ENCODE results near the gene STAG1. TPM values are rescaled to one million over a fixed set of nuclear protein-coding genes. Genes with fewer than 3 reads are reported as not detected.

The STAG1 gene
- total and polyA plus RNA-seq, 2 of the 13 experiments (the other 11 are each of a cell fraction or from before 2014, with no cell fraction given) = 6.2 to 25.9 TPM

GRCh38 chr3:136752172-136752421, at the start of gene STAG1 (continued):
- no peak for TF ChIP-seq PAXIP1 (CRISPR knock-in tag; conservative IDR thresholded peaks at IDR 0.05)
- peak; percentile 65; the same call in 1 of the 2 replicates for TF ChIP-seq FOSL2 (CRISPR knock-in tag; IDR thresholded peaks at IDR 0.05)
- TF ChIP-seq HNF1A (IDR thresholded peaks at IDR 0.05; ENCODE audit: low read depth) = no peak
- TF ChIP-seq HNF1A (CRISPR knock-in tag; IDR thresholded peaks at IDR 0.05; ENCODE audit: borderline replicate concordance) = 0 out of 2 replicates have a peak, but pooled peaks have one; percentile 62
- no peak for TF ChIP-seq ZFP41 (CRISPR knock-in tag; IDR thresholded peaks at IDR 0.05; ENCODE audit: borderline replicate concordance)
- no peak for TF ChIP-seq ZNF574 (CRISPR knock-in tag; IDR thresholded peaks at IDR 0.05)
- no peak for TF ChIP-seq ZSCAN25 (CRISPR knock-in tag; IDR thresholded peaks at IDR 0.05)
- no peak; the same call in 1 of the 2 replicates for TF ChIP-seq IRF2 (CRISPR knock-in tag; IDR thresholded peaks at IDR 0.05)
- peak; percentile 55 for TF ChIP-seq PTBP1 (IDR thresholded peaks at IDR 0.05; ENCODE audit: low read depth, low read length, poor library complexity, severe bottlenecking)
- TF ChIP-seq TBP (CRISPR knock-in tag; IDR thresholded peaks at IDR 0.05) = no peak
- no peak for TF ChIP-seq DDIT3 (CRISPR knock-in tag; IDR thresholded peaks at IDR 0.05)
- no peak for TF ChIP-seq ZNF557 (CRISPR knock-in tag; IDR thresholded peaks at IDR 0.05)
- TF ChIP-seq JUND (CRISPR knock-in tag; IDR thresholded peaks at IDR 0.05) = no peak
- no peak for TF ChIP-seq MZF1 (CRISPR knock-in tag; IDR thresholded peaks at IDR 0.05; ENCODE audit: borderline replicate concordance)
- no peak for TF ChIP-seq KLF9 (CRISPR knock-in tag; IDR thresholded peaks at IDR 0.05; ENCODE audit: low read depth)

All from HepG2 (cell line).